Measurements from ENCODE around the gene NOS1AP.

Gene NOS1AP

DNA sequence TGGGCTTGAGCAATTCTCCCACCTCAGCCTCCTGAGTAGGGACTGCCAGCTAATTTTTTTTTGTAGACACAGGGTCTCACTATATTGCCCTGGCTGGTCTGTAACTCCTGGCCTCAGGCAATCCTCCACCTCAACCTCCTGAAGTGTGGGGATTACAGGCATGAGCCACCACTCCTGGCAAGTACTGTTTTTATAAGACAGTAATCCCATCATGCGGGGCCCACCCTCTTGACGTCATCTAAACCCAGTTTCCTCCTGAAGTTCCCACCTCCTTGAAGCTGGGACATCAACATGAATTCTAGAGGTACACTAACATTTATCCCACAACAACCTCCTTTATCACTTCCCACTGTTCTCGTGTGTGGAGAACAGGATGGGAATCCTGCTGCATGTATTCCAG, 202.5 kb downstream of the NOS1AP start:
- no peak for DNase-seq

DNA sequence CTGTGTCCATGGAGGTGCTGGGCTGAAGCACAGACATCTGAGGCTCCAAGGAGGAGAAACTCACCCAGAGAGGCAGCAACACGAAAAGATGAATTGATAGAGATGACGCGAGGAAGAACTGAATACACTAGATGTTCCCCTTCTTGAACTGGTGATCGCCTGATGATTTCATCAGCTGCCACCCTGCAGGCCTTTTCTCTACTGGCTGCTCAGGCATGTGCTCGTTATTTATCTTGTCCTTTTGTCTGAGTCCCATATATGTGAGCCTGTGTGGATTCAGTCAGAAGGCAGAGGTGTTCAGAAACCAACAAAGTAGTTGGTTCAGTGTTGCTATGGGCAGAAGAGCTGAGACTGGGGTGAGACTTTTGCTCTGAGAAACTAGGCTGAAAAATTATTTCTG, 202.9 kb downstream of the NOS1AP start:
- DNase-seq, result no peak

DNA sequence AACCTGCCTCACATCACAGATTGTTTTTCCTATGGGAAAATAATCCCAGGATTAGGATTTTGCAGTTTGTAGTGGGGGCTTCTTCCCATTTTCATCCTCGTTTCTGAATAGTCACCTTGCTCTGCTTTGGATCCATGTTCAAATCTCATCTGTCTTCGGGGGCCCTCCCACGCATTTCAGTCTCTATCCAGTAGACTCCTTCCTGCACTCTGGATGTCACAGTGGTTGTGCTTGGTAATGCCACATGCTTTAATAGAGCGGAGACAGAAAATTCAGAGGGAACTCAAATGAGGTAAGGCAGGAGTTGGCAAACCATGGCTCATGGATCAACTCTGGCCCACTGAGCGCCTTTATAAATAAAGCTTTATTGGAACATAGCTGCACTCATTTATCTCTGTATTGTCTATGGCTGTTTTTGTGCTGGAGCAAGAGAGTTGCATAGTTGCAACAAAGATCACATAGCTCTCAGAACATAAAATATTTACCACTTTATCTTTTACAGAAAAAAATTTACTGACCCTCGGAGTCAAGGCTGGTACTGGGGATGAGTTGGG, 206.2 kb downstream of the NOS1AP start:
- no peak for DNase-seq

DNA sequence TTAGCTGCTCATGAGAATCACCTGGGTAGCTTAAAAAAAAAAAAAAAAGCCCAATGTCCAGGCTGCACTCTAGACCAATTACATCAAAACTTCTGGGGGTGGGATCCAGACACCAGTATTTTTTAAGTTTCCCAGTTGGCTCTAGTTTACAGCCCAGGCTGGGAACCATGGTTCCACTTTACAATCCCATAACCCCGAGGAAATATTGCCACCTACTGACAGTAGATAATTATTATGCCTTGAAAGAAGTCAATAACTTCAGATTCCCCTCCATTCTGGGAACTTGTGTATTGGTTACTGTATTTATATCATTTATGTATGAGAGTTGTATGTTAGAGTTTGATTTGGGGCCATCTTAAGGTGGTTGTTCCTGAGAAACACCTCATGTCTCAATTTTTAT, 207.0 kb downstream of the NOS1AP start:
- DNase-seq, result no peak

DNA sequence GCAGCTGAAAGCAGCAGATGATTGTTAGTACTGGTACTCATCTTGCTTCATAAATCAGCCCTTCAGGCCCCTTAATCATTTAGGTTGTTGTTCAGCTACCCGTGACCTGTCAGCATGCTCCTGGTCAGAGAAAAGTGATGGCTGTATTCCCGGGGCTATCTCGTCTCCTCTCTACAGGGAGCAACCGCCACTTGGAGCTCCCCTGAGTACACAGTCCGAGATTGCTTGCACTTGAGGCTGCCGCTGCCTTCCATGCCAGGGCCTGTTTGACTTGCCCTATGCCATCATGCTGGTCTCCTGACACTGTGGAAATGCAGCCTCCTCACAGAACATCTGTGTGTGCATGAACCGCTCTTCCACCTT, 209.6 kb downstream of the NOS1AP start:
- no peak for DNase-seq

DNA sequence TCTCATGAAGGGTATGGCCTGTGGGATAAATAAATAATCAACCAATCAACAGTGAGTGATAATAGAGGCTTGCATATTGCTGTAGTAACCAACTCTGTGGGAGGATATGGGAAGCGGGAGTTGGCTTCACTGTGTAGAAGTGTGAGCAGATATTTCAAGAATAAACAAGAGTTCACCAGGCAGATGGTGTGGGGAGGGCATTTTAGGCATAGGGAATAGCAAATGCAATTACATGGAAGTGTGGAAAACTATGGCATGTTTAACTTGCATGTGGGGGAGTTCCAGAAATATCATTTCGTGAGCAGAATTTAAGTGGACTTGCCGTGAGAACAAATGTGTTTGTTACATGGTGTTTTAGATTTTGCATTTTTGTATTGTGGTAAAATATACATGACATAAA, 211.9 kb downstream of the NOS1AP start:
- DNase-seq, result no peak

DNA sequence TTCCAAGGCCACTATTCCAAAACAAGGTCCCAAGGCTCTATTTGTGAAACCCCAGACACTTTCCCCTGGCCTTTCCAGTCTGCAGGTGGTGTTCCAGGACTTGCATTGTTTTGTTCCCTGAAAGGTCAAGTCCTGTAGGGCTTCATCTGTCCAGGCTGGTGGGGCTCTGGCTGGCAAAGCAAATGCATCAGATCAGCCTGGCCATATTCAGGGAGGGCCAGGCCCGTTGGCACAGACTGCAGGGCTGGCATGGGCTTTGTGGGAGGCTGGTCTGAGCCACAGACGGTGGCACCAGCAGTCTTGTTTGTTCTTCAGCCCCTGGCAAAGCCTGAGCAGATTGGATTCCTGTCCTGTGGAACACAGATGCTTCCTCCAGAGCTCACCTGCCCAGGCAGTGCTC, 214.2 kb downstream of the NOS1AP start:
- no peak for DNase-seq

DNA sequence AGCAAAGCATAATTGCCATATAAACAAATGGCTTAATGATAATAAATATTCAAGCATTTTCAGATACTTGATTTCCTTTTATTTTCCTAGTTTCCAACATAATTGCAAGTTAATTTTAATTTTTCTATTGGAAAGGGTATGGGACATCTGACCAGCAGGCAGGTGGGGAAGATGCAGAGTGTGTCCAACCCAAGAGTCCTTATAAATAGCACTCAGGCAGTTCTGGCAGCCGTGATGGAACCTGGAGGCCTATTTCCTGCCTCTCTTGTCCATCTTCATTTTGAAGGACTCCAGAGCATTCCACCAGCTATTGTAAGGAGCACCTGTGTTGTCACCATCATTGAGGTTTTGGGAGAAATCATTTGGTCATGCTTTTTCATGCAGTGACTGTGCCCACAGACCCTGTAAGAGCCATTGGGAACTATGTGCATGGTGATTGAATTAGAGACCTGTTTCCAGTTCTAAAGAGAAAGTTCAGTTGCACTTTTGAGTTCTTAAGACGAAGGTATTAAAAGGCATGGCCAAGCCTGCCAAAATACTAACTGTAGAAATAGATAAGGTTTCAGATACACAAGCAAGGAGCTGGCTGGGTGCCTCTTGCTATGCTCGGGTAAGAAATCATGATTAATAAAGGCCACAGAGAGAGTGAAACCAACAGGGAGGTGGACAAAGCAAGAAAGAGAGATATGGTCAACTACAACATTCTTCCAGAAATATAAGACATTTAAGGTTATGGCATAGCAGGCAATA, 214.9 kb downstream of the NOS1AP start:
- no peak for DNase-seq

DNA sequence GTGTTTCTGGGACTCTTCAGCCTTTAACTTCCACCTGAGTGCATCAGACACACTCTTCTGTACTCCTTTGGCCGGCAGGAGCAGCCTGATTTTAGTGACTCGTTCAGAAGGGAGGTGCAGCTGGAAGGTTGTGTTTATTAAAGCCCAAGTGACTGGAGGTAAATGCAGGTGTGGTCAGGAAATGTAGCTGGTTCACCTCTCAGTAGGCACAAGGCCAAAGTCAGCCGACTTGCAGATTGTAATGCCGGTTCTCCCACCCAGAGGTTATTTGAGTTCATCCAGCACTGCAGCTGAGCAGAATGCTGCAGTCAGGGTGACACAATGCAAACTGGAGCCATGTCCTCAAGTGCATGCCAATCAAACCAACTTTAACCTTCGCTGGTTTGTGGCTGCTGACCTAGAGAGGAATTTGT, 215.7 kb downstream of the NOS1AP start:
- DNase-seq, result no peak

DNA sequence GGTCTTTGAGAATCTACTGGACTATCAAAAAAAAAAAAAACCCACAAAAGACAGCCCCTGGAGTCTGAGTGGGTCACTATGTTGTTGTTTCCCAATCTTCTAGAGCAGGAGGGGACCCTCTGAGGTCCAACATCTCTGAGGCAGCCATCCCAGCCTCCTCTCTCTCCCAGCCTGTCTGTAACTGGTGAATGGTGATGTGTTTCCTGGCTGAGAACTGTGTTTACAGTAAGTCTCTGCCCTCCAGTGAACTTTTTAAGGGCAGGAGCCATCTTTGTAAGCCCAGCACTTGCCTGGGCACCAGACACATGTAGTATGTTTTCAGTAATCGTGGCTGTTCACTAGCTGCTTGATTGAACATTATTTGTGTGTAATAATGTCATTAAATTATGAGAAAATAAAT, 221.5 kb downstream of the NOS1AP start:
- DNase-seq, result no peak

DNA sequence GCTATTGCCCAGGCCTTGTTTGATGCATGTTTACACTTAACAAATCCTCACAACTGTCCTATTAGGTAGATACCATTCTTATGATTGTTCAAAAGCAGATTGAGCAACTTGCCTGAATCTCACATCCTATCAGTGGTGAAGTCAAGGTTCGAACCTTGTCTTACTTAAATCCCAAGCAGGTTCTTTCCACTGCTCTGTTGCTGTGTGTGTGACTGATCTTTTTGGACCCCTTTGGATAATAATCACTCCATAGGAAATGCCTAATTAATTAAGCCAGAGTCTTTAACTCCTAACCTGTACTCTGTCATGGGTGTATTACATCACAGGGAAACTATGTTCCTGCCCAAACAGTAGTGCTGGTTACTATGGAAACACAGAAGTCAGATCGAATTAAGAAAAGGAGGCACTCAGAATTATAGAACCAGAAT, 222.9 kb downstream of the NOS1AP start:
- DNase-seq, result no peak

DNA sequence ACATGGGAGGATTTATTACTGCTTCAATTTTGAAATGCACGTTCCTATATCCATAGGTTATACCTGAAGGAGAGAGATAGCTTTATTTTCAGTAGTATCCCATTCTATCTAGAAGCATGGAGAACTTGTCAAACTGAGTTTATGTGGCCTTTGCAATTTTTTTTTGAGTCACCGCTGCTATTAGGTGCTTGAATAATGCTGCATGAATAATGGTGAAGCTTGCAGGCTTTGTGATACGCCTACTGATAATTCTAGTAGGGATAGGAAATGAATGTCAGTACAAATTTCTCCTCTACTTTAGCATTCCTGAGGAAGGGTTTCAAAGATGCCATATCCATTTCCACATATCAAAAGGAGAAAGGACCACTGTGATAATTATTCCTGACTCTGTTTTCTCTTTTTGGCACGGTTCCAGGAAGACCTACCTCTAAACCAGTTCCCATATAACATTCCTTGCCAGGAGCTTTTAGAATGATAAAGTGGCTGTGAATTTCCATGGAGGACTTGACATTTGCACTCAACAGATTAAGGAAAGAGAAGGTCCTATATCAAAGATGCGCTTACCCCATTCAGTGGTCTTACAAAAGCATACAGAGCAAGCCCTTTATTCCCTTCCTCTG, 223.7 kb downstream of the NOS1AP start:
- no peak for DNase-seq

DNA sequence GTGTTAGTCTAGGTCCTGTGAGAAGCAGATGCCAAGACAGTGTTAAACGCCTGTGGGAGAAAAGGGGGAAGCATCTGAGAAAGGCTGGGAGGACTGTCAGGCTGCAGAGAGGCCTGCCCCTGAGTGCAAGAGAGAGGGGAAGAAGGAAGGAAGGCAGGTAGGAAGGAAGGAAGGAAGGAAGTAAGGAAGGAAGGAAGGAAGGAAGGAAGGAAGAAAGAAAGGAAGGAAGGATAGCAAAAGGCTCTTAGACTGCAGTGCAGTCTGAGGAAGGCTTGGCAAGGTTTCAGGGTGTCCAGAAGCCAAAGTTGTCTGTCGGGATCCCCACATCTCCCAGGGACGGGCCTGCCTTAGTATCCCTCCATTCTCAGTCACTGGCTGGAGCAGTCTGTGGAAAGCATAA, 224.5 kb downstream of the NOS1AP start:
- DNase-seq, result no peak

DNA sequence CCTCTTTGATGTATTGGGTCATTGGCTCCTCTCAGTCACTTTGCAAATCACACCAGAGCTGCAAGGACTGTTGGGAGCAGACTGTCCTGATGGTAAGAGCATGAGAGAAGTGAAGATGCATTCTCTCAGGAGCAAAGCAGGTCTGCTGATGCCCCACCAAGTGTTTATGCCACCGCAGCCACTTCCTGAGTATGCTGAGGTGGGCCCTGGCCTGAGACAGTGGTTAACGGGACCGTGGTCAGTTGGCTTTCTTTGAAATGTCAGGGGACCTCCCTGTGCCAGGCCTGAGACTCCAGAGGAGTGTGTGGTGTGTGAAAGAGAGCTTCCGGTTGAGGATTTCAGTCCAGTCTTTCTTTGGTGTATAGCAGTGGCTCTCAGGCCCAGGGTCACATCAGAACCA, 227.7 kb downstream of the NOS1AP start:
- DNase-seq, result no peak

DNA sequence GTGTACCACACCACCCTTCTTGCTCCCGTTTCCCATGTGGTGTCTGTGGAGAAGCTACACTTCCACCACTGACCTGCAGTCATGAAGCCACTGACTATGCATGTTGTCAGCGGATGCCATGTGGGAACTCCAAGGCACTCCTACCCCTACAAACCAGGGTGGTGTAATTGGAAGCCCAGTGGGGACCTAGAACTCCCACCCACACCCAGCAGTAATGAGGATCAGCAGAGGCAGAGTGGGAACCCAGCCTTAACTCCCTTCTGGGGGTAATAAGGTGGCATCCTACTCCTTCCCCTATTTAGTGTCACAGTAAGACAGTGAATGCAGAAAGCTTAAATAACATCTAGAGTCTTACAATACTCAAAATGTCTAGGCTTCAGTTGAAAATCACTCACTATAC, 228.8 kb downstream of the NOS1AP start:
- no peak for DNase-seq

DNA sequence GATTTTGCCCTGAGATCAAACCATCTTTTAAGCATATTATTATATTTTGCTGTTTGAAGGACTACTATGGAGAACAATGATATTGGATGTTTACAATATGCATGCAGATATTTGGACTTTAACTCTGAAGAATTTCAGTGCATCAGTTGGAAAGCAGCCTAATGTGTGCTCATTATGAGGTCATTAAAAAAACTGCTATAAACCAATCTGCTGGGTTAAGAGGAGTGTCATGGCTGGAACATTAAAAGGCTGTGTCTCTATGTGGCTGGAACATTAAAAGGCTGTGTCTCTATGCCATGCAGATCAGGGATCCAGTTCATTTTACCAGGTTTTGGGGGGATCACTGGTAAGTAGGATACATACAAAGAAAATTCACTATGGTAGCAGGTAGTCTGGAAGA, 229.5 kb downstream of the NOS1AP start:
- no peak for DNase-seq

DNA sequence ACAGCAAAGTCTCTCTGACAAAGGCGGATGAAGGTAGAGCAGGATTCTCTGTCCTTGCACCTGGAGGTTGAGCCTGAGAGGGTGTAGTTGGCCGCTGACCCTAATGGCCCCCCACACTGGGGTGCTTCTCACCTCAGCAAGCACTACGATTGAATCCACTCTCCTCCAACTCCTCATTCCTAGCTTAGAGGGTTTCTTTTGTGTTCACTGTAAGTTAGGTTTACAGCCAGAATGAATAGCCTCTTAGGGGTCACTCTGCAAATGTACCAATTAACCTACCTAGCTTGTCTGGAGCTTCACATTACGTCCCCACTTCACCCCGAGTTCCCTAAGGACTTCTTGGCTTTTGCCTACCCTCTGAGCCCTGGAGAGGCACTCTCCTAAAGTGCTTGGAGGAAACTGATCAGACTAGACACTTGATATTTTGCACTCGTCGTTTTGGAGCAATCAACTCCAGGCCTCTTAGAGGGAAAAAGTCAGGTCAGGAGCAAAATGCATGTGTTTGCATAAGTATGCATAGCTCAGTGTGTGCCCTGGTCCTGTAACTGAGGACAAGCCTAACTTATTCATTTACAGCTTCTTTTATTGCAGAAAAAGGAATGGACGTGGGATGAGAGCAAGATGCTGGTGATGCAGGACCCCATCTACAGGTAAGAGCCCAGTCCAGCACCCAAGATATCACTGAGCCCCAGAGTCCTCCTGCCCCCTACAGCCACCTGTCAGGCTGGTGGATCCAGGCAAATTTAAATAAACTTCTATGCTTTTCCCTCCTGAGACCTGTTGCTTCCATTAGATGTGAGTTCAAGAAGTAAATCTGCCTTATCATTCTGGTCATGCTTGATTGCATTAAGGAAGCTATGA, 230.8 kb downstream of the NOS1AP start:
- no peak for DNase-seq

DNA sequence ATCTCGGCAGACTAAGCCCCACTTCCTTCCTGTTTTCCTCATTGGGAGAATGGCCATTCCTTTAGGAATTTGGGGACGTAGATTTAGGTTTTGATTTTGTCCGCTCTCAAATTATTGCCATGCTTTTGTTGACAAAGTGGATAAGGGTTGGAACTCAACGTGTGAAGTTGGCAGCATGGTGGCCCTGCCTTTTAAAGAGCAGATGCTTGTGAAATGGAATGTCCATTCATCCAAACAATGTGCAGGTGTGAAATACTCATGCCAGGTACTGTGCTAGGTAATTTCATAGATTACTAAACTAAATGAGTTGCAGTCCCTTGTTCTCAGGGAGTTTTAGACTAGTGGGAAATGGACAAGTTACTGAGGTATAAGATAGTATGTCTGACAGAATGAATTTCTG, 232.2 kb downstream of the NOS1AP start:
- no peak for DNase-seq

DNA sequence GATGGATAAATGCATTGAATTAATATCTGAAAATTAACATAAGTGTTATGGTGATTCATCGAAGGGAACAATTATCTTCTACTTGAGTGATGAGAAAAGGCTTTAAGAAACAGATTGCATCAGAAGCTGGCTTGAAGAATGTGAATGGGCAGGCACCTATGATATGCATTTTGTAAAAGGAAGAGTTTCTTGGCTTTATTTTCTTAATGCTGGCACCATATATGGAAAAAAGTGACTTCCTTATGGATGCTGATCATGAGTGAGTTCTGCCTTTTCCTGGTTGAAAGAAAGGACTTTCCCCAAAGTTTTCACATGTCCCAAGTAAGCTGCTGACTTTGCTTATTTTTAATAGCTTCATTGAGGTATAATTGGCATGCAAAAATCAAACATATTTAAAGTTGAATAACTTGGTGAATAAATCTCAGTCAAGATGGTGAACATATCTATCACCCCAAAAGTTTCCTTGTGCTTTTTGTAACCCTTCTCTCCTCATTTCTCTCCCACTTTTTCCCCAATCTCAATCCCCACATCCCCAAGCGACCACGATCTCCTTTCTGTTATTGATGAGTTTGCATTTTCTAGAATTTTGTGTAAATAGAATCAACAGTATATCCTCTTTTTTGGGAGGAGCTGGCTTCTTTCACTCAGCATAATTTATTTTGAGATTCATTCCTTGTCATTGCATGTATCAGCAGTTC, 233.0 kb downstream of the NOS1AP start:
- no peak for DNase-seq

DNA sequence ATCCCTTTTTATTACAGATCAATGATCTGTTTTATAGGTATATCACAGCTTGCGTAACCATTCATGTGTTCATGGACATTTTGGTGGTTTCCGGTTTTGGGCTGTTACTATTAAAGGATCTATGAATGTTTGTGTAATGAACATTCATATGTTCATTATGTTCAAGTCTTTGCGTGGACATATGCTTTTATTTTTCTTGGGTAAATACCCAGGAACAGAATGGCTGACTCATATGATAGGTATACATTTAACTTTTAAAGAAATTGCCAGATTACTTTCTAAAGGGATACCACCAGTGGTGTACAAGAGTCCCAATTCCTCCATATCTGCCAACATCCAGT, 233.5 kb downstream of the NOS1AP start:
- DNase-seq, result no peak

DNA sequence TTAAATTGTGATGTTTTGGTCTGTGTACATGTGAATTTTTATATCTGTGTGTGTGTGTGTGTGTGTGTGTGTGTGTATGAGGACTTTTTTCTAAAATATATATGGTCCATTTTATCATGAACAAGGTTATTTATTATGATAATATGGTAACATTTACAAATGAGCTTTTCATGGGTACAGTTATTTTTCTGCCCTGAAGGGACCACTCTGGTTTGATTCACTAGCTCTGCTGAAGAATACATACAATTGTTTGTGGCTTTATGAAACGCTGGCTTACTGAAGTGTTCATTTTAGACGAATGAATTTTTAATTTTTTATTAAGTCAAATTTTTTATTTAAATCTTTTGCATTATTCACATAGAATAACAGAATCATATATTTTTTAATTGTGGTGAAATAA, 235.2 kb downstream of the NOS1AP start:
- no peak for DNase-seq

DNA sequence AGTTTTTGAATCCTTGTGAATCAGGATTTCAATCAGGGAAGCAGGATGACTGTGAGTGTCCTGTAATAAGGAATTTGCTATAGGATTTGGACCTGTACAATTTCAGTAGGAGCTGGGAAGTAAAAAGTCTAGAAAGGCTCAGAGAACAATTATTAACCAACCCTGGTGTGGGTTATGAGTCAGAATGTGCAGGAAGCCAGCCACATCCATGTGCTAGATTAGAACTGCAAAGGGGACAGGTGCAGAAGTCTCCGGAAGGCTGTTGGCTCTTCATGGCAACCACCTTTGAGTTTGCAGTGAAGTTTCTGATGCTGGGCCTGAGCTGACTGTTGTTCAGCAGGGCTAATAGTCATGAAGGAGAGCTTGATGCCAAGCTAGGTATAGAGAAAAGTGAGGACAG, 236.5 kb downstream of the NOS1AP start:
- no peak for DNase-seq

DNA sequence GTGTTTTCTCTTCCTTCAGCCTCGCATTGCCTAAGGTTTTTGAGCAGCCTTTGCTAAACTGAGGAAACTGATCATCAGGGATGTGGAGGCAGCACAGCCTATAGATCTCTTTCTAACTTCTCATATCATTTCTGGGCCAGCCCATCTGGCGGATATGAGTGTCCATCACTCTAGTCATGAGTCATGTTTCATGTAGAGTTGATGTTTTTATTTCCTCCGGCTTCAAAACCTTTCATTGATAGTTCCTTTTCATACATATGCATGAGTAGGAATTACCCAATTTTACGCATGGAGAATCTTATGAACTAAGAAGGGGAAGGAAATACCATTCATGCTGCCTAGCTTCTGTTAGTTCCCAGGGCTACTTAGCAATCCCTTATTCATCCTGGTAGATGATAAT, 240.8 kb downstream of the NOS1AP start:
- no peak for DNase-seq
